Colonic mucosa (tissue), 4 donors: Measurements from ENCODE around the gene CD63. TPM values are rescaled to one million over a fixed set of nuclear protein-coding genes. Genes with fewer than 3 reads are reported as not detected.
"Not testable (repeated sequence)": the region's sequence is repeated elsewhere in the genome, so short reads cannot be mapped to it uniquely, and the experiment has no call there.

ENCODE experiments used
- DNase-seq: peaks from one replicate; pipeline ENCODE4 v3.0.0-alpha.2; 2020
- H3K27ac ChIP-seq: fragments of 200-600 bp; one replicate; pipeline ENCODE4 v1.8.0; 2021
- H3K27me3 ChIP-seq: fragments of 200-600 bp; one replicate; pipeline ENCODE4 v1.8.0; 2021
- H3K36me3 ChIP-seq: fragments of 200-600 bp; one replicate; pipeline ENCODE4 v1.8.0; 2021
- H3K4me1 ChIP-seq: fragments of 200-600 bp; one replicate; pipeline ENCODE4 v1.8.0; 2021; ENCODE audit warnings: mild to moderate bottlenecking
- H3K4me3 ChIP-seq: fragments of 200-600 bp; one replicate; pipeline ENCODE4 v1.8.0; 2021
- H3K9ac ChIP-seq, 2 donors: one replicate each; pipeline ENCODE4 v1.7.0; 2013; ENCODE audit warnings: control low read depth in 2 of 2, low read depth in 2 of 2, low read length in 2 of 2
- H3K9me3 ChIP-seq: fragments of 200-600 bp; one replicate; pipeline ENCODE4 v1.8.0; 2021
- CTCF ChIP-seq: fragments of 200-600 bp; IDR thresholded peaks from one replicate; pipeline ENCODE4 v1.8.0; 2022; ENCODE audit warnings: antibody characterized with exemption, mild to moderate bottlenecking
- intact Hi-C: fragments of 100-400 bp; cut with DNase I; formaldehyde crosslinking; loops from one replicate; pipeline ENCODE4 v1.14.1; 2022
- total RNA-seq, 2 donors: library from RNA; stranded (reverse); fragmentation: NEBNext Ultra II Directional in 1 of 2; extraction: Animal tissue kit (Norgen Biotek cat#: 25700) in 1 of 2; gene quantifications; one replicate each; pipeline ENCODE4 v1.2.1, GENCODE V29; 2021
- donor health status: healthy.
- donor health status: DM: no; HTN: no; CAD: no.
- donor health status: DM: no; HTN: no; CAD: no.

Gene CD63
- total RNA-seq, 2 donors from 2014 or later: 707 to 1,094 TPM

- Histone ChIP-seq H3K4me3 (no peak overlapping the region), H3K4me1 (no peaks in the 10 kb centered on the region), H3K9ac (no peak overlapping the region), H3K27me3 (no peaks in the 10 kb centered on the region), H3K27ac (no peak overlapping the region), H3K9me3 (no peaks in the 10 kb centered on the region), H3K36me3 (peaks cover 6% of the 10 kb centered on the region)
- TF ChIP-seq CTCF: no peak
- intact Hi-C loops: no loop called here
- DNase-seq: no peak
These were observed 33.8 kb upstream of the CD63 start for GRCh38 chr12:55762646-55763045.

GRCh38 chr12:55760663-55761062 is 31.9 kb upstream of the CD63 start:
- intact Hi-C loops: no loop called here
- Histone ChIP-seq H3K4me1 (no peaks in the 10 kb centered on the region), H3K27ac (no peak overlapping the region), H3K27me3 (no peaks in the 10 kb centered on the region), H3K9me3 (no peaks in the 10 kb centered on the region), H3K4me3 (no peak overlapping the region), H3K36me3 (peaks cover 6% of the 10 kb centered on the region), H3K9ac (no peak overlapping the region)
- no peak for TF ChIP-seq CTCF
- DNase-seq: no peak

- H3K4me3 ChIP-seq, H3K9ac ChIP-seq, H3K9me3 ChIP-seq, intact Hi-C loops, H3K36me3 ChIP-seq, H3K27ac ChIP-seq, DNase-seq, H3K4me1 ChIP-seq, H3K27me3 ChIP-seq: not testable (repeated sequence)
These were observed 29.8 kb upstream of the CD63 start for GRCh38 chr12:55758575-55758974.

- H3K9ac ChIP-seq: no peak overlapping the region
- peaks cover 6% of the 10 kb centered on the region for H3K36me3 ChIP-seq
- H3K4me1 ChIP-seq: no peaks in the 10 kb centered on the region
- no peak overlapping the region for H3K27ac ChIP-seq
- H3K27me3 ChIP-seq: no peaks in the 10 kb centered on the region
- H3K9me3 ChIP-seq: no peaks in the 10 kb centered on the region
- TF ChIP-seq CTCF: no peak
- no peak overlapping the region for H3K4me3 ChIP-seq
- intact Hi-C loops: no loop called here
- no peak for DNase-seq
These were observed 28.9 kb upstream of the CD63 start for GRCh38 chr12:55757701-55758100.

- Histone ChIP-seq H3K9ac (no peak overlapping the region), H3K27me3 (no peaks in the 10 kb centered on the region), H3K27ac (no peak overlapping the region), H3K4me3 (no peak overlapping the region), H3K9me3 (no peaks in the 10 kb centered on the region), H3K4me1 (no peaks in the 10 kb centered on the region), H3K36me3 (peaks cover 6% of the 10 kb centered on the region)
- DNase-seq: no peak
- intact Hi-C loops: no loop called here
- no peak for TF ChIP-seq CTCF
These were observed 26.4 kb upstream of the CD63 start for GRCh38 chr12:55755246-55755645.

GRCh38 chr12:55748230-55748993 is 19.6 kb upstream of the CD63 start:
- no peaks in the 10 kb centered on the region for H3K4me1 ChIP-seq
- no peaks in the 10 kb centered on the region for H3K36me3 ChIP-seq

More at GRCh38 chr12:55748230-55748993, 19.6 kb upstream of the CD63 start:
- Histone ChIP-seq H3K9ac (no peak overlapping the region), H3K4me3 (no peak overlapping the region), H3K9me3 (no peaks in the 10 kb centered on the region), H3K27me3 (no peaks in the 10 kb centered on the region), H3K27ac (no peak overlapping the region)
- intact Hi-C loops: loop anchor here (10.0 kb wide), 1 partner anchor 286 kb away; no protein-coding TSS in a partner anchor
- TF ChIP-seq CTCF: no peak
- no peak for DNase-seq
